Superior temporal gyrus (tissue), 1 donor: ENCODE results near the gene P2RX3.
A peak's percentile ranks its signal among the peaks of the same experiment; 100 is the strongest.

Experiments
- DNase-seq: peaks from one replicate; pipeline ENCODE4 v3.0.0-alpha.2; 2016; ENCODE audit errors: extremely low spot score

The P2RX3 gene

GRCh38 chr11:57309106-57310059 is 28.8 kb upstream of the P2RX3 start:
- DNase-seq = no peak

GRCh38 chr11:57310091-57310490 is 28.1 kb upstream of the P2RX3 start:
- DNase-seq = no peak

GRCh38 chr11:57310630-57311086 is 27.5 kb upstream of the P2RX3 start:
- DNase-seq = no peak

- no peak for DNase-seq
These were observed 26.8 kb upstream of the P2RX3 start for GRCh38 chr11:57311109-57311936.

- DNase-seq = no peak
These were observed 25.6 kb upstream of the P2RX3 start for GRCh38 chr11:57312511-57313021.

- DNase-seq = no peak
These were observed 24.9 kb upstream of the P2RX3 start for GRCh38 chr11:57313071-57313787.

GRCh38 chr11:57313788-57314135 is 24.4 kb upstream of the P2RX3 start:
- DNase-seq = no peak

GRCh38 chr11:57314221-57314973 is 23.8 kb upstream of the P2RX3 start:
- no peak for DNase-seq

GRCh38 chr11:57315491-57315890 is 22.7 kb upstream of the P2RX3 start:
- DNase-seq = no peak

- no peak for DNase-seq
These were observed 22.1 kb upstream of the P2RX3 start for GRCh38 chr11:57316017-57316416.

- DNase-seq = no peak
These were observed 20.0 kb upstream of the P2RX3 start for GRCh38 chr11:57318178-57318577.

GRCh38 chr11:57320067-57320718 is 18.0 kb upstream of the P2RX3 start:
- DNase-seq = no peak

- DNase-seq = no peak
These were observed 17.3 kb upstream of the P2RX3 start for GRCh38 chr11:57320719-57321387.

GRCh38 chr11:57321388-57322255 is 16.5 kb upstream of the P2RX3 start:
- DNase-seq = no peak

GRCh38 chr11:57322256-57323166 is 15.6 kb upstream of the P2RX3 start:
- DNase-seq = peak; percentile 70

- DNase-seq = no peak
These were observed 14.8 kb upstream of the P2RX3 start for GRCh38 chr11:57323167-57323854.

- peak; percentile 11 for DNase-seq
These were observed 14.3 kb upstream of the P2RX3 start for GRCh38 chr11:57323855-57324153.
